Measurements from ENCODE around the gene CMTR1. TPM values are rescaled to one million over a fixed set of nuclear protein-coding genes. Genes with fewer than 3 reads are reported as not detected.

The CMTR1 gene
- total and polyA plus RNA-seq, 2 donors from 2014 or later: 17.3 to 35.6 TPM

DNA sequence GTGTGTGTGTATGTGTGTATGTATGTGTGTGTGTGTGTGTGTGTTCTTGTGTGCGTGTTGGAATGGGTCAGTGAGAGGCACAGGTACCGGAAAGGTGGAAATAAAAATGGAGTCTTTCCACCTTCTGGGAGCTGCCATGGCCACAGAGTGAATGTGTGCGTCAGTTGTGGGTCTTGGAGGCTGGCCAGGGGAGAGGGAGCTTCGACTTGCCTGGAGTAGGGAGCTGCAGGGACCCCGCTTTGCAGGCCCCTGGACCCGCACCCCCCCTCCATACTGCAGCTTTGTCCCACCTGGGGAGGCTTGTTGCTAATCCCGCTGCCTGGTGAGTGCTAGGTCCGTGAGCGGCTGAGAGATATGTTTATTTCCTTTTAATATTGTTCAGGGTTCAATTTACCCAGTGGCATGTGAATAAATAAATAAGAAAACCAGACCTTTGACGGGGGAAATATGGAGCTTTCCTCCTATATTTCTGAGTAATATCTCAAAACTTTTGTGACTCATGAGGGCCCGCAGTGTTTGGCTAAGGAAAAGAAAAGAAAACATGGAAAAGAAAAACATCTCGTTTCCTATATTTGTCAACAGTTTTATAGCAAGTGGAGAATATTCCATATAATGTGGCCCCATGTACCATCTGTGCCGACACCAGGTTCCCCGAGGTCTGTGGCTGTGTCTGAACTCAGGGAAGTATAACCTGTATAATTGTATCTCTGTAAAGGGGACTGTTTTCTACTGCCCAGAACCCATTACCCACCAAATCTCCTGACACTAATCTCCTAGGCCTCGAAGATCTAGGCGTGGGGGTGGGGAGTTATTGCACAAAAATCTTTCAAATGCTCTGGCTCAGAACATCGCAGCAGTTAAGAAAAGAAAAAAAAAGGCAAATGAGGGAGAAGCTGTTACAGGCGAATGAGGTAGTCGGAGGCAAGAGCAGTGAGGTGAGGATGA is 91.3 kb downstream of the CMTR1 start:
- FAIRE-seq: no peak

DNA sequence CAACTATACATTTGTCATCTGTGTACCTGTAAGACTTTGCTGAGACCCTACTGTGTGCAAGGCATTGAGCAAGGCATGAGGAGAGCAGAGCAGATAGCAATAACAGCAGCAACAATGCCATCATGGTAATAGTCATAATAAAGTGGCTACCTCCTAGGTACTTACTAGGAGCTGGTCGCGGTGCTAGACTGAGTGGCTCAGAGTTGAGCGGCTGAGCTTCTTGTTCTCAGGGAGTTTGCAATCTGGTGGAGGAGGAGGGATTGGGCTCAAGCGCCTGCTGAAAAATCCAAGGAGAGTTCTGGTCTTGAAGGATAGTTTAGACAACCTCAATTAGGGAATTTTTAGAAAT is 91.9 kb downstream of the CMTR1 start:
- TF ChIP-seq, protein P1, sequence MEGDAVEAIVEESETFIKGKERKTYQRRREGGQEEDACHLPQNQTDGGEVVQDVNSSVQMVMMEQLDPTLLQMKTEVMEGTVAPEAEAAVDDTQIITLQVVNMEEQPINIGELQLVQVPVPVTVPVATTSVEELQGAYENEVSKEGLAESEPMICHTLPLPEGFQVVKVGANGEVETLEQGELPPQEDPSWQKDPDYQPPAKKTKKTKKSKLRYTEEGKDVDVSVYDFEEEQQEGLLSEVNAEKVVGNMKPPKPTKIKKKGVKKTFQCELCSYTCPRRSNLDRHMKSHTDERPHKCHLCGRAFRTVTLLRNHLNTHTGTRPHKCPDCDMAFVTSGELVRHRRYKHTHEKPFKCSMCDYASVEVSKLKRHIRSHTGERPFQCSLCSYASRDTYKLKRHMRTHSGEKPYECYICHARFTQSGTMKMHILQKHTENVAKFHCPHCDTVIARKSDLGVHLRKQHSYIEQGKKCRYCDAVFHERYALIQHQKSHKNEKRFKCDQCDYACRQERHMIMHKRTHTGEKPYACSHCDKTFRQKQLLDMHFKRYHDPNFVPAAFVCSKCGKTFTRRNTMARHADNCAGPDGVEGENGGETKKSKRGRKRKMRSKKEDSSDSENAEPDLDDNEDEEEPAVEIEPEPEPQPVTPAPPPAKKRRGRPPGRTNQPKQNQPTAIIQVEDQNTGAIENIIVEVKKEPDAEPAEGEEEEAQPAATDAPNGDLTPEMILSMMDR (IDR thresholded peaks at IDR 0.05; ENCODE audit: borderline replicate concordance, extremely low read depth, insufficient read depth): no peak
- DNase-seq (no peak), FAIRE-seq (no peak)
- Histone ChIP-seq H3K4me3 (ENCODE audit: low read length in 3 of 3) (no peak overlapping the region), H3K36me3 (ENCODE audit: control insufficient read depth in 2 of 3, insufficient read depth in 3 of 3, low read length in 3 of 3) (no peaks in the 10 kb centered on the region), H3K27me3 (ENCODE audit: control insufficient read depth, insufficient read depth, low read length) (no peaks in the 10 kb centered on the region), H3K9ac (ENCODE audit: low read length in 3 of 3) (no peak overlapping the region), H3K9me3 (ENCODE audit: control insufficient read depth in 2 of 3, insufficient read depth in 1 of 3, low read length in 3 of 3) (no peaks in the 10 kb centered on the region), H3K27ac (ENCODE audit: low read depth in 2 of 2, low read length in 2 of 2) (no peak overlapping the region), H3K4me1 (ENCODE audit: control insufficient read depth in 2 of 3, insufficient read depth in 2 of 3, low read depth in 1 of 3, low read length in 3 of 3) (no peaks in the 10 kb centered on the region)
- intact Hi-C loops (cut with DNase I): no loop called here

More for the DNA sequence above, 91.3 kb downstream of the CMTR1 start:
- no peaks in the 10 kb centered on the region for H3K36me3 ChIP-seq (ENCODE audit: control insufficient read depth in 2 of 3, insufficient read depth in 3 of 3, low read length in 3 of 3)
- no peak overlapping the region for H3K27ac ChIP-seq (ENCODE audit: low read depth in 2 of 2, low read length in 2 of 2)
- intact Hi-C loops (cut with DNase I): no loop called here
- H3K27me3 ChIP-seq (ENCODE audit: control insufficient read depth, insufficient read depth, low read length): no peaks in the 10 kb centered on the region
- no peak for DNase-seq
- no peaks in the 10 kb centered on the region for H3K4me1 ChIP-seq (ENCODE audit: control insufficient read depth in 2 of 3, insufficient read depth in 2 of 3, low read depth in 1 of 3, low read length in 3 of 3)
- no peak overlapping the region for H3K4me3 ChIP-seq (ENCODE audit: low read length in 3 of 3)
- no peaks in the 10 kb centered on the region for H3K9me3 ChIP-seq (ENCODE audit: control insufficient read depth in 2 of 3, insufficient read depth in 1 of 3, low read length in 3 of 3)
- TF ChIP-seq, protein P1 (IDR thresholded peaks at IDR 0.05; ENCODE audit: borderline replicate concordance, extremely low read depth, insufficient read depth): no peak
- no peak overlapping the region for H3K9ac ChIP-seq (ENCODE audit: low read length in 3 of 3)

DNA sequence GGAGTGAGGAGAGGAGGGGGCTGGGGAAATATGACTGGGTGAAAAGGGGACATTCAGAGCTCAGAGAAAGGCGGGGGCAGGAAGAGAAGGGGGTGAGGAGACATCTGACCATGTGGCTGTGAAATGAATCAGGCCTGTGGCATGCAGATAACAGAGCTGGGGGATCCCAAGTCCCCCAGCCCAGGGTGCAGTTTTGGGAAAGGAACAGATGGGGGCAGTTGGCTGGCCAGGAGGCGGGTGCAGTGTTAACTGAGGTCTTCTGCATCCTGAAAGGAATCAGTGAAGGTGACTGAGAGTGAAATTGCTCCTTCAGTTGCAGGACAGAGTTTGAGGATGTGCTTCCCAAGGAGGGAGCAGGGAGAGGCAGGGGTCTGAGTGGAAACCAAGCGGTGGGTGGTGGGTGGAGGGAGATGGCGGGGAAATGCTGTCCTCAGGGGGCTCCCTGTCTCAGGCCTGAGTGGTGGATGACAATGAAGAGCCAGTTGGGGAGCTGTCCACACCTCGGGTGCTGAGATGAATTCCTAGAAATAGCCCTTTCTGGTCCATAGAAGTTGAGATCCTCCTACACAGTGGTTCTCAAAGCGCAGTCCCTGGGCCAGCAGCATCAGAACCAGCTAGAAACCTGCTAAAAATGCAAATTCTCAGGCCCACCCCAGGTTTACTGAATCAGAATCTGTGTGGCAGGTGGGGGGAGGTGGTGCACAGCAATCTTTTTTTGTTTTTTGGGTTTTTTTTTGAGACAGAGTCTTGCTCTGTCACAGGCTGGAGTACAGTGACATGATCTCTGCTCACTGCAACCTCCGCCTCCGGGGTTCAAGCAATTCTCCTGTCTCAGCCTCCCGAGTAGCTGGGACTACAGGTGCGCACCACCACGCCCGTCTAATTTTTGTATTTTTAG is 92.7 kb downstream of the CMTR1 start:
- Histone ChIP-seq H3K4me1 (ENCODE audit: control insufficient read depth in 2 of 3, insufficient read depth in 2 of 3, low read depth in 1 of 3, low read length in 3 of 3) (no peaks in the 10 kb centered on the region), H3K4me3 (ENCODE audit: low read length in 3 of 3) (no peak overlapping the region), H3K27ac (ENCODE audit: low read depth in 2 of 2, low read length in 2 of 2) (no peak overlapping the region), H3K27me3 (ENCODE audit: control insufficient read depth, insufficient read depth, low read length) (no peaks in the 10 kb centered on the region), H3K9me3 (ENCODE audit: control insufficient read depth in 2 of 3, insufficient read depth in 1 of 3, low read length in 3 of 3) (no peaks in the 10 kb centered on the region), H3K9ac (ENCODE audit: low read length in 3 of 3) (no peak overlapping the region), H3K36me3 (ENCODE audit: control insufficient read depth in 2 of 3, insufficient read depth in 3 of 3, low read length in 3 of 3) (no peaks in the 10 kb centered on the region)
- peak in 3 of 5 donors; percentile 72 to 78 (median 73) for DNase-seq
- no peak for FAIRE-seq
- intact Hi-C loops (cut with DNase I): no loop called here
- TF ChIP-seq, protein P1 (IDR thresholded peaks at IDR 0.05; ENCODE audit: borderline replicate concordance, extremely low read depth, insufficient read depth): no peak
